Measurements from ENCODE around the gene ANXA2. TPM values are rescaled to one million over a fixed set of nuclear protein-coding genes. Genes with fewer than 3 reads are reported as not detected.

ANXA2 gene
- total and polyA plus RNA-seq, 2 donors from 2014 or later, result 383 to 867 TPM

DNA sequence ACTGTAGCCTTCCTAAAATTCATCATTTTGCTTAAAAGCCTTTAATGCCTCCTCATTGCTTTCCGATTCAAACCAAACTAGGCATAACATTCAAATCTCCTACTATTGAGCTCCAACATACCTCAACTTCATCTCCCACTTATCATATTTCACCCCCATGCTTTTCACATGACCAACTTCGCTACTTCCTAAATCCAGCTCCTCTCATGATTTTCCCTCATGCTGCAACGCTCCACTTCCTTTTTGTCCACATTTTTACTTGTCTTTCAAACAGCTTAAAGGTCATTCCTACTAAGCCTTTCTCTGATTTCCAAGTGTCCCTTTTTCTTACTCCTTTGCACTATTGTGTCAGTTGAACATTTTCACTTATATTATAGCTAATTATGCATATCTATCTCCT lies 20.3 kb upstream of the ANXA2 start:
- intact Hi-C loops (cut with DNase I), result no loop called here
- no peaks in the 10 kb centered on the region for H3K4me1 ChIP-seq (ENCODE audit: control insufficient read depth in 2 of 3, insufficient read depth in 2 of 3, low read depth in 1 of 3, low read length in 3 of 3)
- no peak for DNase-seq

DNA sequence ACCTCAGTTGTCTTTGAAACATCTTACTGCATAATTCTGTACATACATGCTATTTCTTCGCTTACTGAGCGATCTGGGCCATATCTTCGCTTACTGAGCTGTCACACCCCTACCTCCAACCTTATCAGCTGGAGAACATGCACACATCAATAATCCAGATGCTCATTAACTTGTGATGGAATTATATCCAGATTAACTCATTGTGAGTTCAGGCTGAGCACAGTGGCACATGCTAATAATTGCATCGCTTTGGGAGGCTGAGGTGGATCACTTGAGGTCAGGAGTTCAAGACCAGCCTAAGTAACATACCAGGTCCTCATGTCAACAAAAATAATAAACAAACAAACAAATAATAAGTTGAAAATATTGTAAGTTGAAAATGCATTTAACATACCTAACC lies 19.3 kb upstream of the ANXA2 start:
- intact Hi-C loops (cut with DNase I), result no loop called here
- DNase-seq, result no peak
- Histone ChIP-seq H3K9ac (ENCODE audit: low read length in 3 of 3) (no peak overlapping the region), H3K4me1 (ENCODE audit: control insufficient read depth in 2 of 3, insufficient read depth in 2 of 3, low read depth in 1 of 3, low read length in 3 of 3) (no peaks in the 10 kb centered on the region), H3K27ac (ENCODE audit: low read depth in 2 of 2, low read length in 2 of 2) (no peak overlapping the region), H3K36me3 (ENCODE audit: control insufficient read depth in 2 of 3, insufficient read depth in 3 of 3, low read length in 3 of 3) (no peaks in the 10 kb centered on the region), H3K9me3 (ENCODE audit: control insufficient read depth in 2 of 3, insufficient read depth in 1 of 3, low read length in 3 of 3) (no peaks in the 10 kb centered on the region), H3K27me3 (ENCODE audit: control insufficient read depth, insufficient read depth, low read length) (no peaks in the 10 kb centered on the region), H3K4me3 (ENCODE audit: low read length in 3 of 3) (no peak overlapping the region)
- FAIRE-seq, result no peak
- TF ChIP-seq, protein P1, sequence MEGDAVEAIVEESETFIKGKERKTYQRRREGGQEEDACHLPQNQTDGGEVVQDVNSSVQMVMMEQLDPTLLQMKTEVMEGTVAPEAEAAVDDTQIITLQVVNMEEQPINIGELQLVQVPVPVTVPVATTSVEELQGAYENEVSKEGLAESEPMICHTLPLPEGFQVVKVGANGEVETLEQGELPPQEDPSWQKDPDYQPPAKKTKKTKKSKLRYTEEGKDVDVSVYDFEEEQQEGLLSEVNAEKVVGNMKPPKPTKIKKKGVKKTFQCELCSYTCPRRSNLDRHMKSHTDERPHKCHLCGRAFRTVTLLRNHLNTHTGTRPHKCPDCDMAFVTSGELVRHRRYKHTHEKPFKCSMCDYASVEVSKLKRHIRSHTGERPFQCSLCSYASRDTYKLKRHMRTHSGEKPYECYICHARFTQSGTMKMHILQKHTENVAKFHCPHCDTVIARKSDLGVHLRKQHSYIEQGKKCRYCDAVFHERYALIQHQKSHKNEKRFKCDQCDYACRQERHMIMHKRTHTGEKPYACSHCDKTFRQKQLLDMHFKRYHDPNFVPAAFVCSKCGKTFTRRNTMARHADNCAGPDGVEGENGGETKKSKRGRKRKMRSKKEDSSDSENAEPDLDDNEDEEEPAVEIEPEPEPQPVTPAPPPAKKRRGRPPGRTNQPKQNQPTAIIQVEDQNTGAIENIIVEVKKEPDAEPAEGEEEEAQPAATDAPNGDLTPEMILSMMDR (IDR thresholded peaks at IDR 0.05; ENCODE audit: borderline replicate concordance, extremely low read depth, insufficient read depth), result no peak

More for the DNA sequence above, 20.3 kb upstream of the ANXA2 start:
- FAIRE-seq, result no peak
- Histone ChIP-seq H3K27ac (ENCODE audit: low read depth in 2 of 2, low read length in 2 of 2) (no peak overlapping the region), H3K27me3 (ENCODE audit: control insufficient read depth, insufficient read depth, low read length) (no peaks in the 10 kb centered on the region), H3K4me3 (ENCODE audit: low read length in 3 of 3) (no peak overlapping the region), H3K9ac (ENCODE audit: low read length in 3 of 3) (no peak overlapping the region), H3K9me3 (ENCODE audit: control insufficient read depth in 2 of 3, insufficient read depth in 1 of 3, low read length in 3 of 3) (no peaks in the 10 kb centered on the region), H3K36me3 (ENCODE audit: control insufficient read depth in 2 of 3, insufficient read depth in 3 of 3, low read length in 3 of 3) (no peaks in the 10 kb centered on the region)
- TF ChIP-seq, protein P1 (IDR thresholded peaks at IDR 0.05; ENCODE audit: borderline replicate concordance, extremely low read depth, insufficient read depth), result no peak

DNA sequence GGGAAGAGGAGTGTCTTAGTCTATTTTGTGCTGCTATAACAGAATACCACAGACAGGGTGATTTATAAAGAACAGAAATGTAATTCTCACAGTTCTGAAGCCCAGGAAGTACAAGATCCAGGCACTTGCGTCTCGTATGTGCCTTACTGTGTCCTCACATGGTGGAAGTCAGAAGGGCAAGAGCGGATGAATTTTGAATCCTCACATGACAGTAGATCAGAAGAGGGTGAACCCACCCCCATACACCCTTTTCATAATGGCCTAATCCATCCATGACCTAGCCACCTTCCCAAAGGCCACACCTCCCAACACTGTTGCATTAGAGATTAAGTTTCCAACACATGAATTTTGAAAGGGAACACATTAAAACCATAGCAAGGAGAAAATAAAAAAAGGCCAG lies 18.7 kb upstream of the ANXA2 start:
- no peaks in the 10 kb centered on the region for H3K27me3 ChIP-seq (ENCODE audit: control insufficient read depth, insufficient read depth, low read length)
- H3K27ac ChIP-seq (ENCODE audit: low read depth in 2 of 2, low read length in 2 of 2), result no peak overlapping the region
- no peaks in the 10 kb centered on the region for H3K36me3 ChIP-seq (ENCODE audit: control insufficient read depth in 2 of 3, insufficient read depth in 3 of 3, low read length in 3 of 3)
- H3K9ac ChIP-seq (ENCODE audit: low read length in 3 of 3), result no peak overlapping the region
- no peak for DNase-seq
- FAIRE-seq, result no peak
- H3K4me3 ChIP-seq (ENCODE audit: low read length in 3 of 3), result no peak overlapping the region
- H3K4me1 ChIP-seq (ENCODE audit: control insufficient read depth in 2 of 3, insufficient read depth in 2 of 3, low read depth in 1 of 3, low read length in 3 of 3), result no peaks in the 10 kb centered on the region
- intact Hi-C loops (cut with DNase I), result no loop called here
- TF ChIP-seq, protein P1 (IDR thresholded peaks at IDR 0.05; ENCODE audit: borderline replicate concordance, extremely low read depth, insufficient read depth), result no peak
- no peaks in the 10 kb centered on the region for H3K9me3 ChIP-seq (ENCODE audit: control insufficient read depth in 2 of 3, insufficient read depth in 1 of 3, low read length in 3 of 3)

DNA sequence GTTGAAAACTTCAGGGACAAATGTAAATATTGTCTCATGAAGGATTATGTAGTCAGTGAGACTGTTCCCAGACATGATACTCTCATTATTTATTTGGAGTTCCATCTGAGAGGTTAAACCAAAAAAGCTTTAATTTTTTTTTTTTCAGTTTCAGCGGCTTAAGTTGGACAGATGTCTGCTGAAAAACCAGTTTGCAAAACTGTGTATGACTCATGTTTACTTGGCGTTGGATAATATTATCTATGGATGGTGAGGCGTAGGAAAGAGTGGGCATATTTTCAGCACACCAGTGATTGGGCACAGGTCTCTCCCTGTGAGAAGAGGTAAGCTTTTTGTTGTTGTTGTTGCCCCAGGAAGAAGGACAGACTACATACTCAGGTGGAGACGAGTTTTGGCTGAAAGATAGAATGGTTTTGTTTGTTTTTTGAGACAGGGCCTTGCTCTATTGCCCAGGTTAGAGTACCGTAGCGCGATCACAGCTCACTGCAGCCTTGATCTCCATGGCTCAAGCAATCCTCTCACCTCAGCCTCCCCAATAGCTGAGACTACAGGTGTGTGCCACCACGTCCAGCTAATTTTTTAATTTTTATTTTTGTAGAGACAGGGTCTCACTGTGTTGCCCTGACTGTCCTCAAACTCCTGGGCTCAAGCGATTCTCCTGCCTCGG lies 16.4 kb upstream of the ANXA2 start:
- Histone ChIP-seq H3K9me3 (ENCODE audit: control insufficient read depth in 2 of 3, insufficient read depth in 1 of 3, low read length in 3 of 3) (no peaks in the 10 kb centered on the region), H3K27me3 (ENCODE audit: control insufficient read depth, insufficient read depth, low read length) (no peaks in the 10 kb centered on the region), H3K4me3 (ENCODE audit: low read length in 3 of 3) (no peak overlapping the region), H3K36me3 (ENCODE audit: control insufficient read depth in 2 of 3, insufficient read depth in 3 of 3, low read length in 3 of 3) (no peaks in the 10 kb centered on the region), H3K4me1 (ENCODE audit: control insufficient read depth in 2 of 3, insufficient read depth in 2 of 3, low read depth in 1 of 3, low read length in 3 of 3) (no peaks in the 10 kb centered on the region), H3K9ac (ENCODE audit: low read length in 3 of 3) (no peak overlapping the region), H3K27ac (ENCODE audit: low read depth in 2 of 2, low read length in 2 of 2) (no peak overlapping the region)
- TF ChIP-seq, protein P1 (IDR thresholded peaks at IDR 0.05; ENCODE audit: borderline replicate concordance, extremely low read depth, insufficient read depth), result no peak
- DNase-seq, result no peak
- intact Hi-C loops (cut with DNase I), result no loop called here
- FAIRE-seq, result no peak
